Activated T-helper 1 cell treated with Interleukin-2 at 50 U/mL for 16 hours (primary cell): ENCODE measurements around the gene ZNF197.
A peak's percentile ranks its signal among the peaks of the same experiment; 100 is the strongest.
"Not testable (repeated sequence)": the region's sequence is repeated elsewhere in the genome, so short reads cannot be mapped to it uniquely, and the experiment has no call there.

Experiments
- DNase-seq: peaks from one replicate; pipeline ENCODE4 v3.0.0-alpha.2; 2020; ENCODE audit warnings: low read depth

Gene ZNF197

GRCh38 chr3:44624749-44625480 is at the start of gene ZNF197:
Gene ZNF197, plus strand, starts transcription at chr3:44625036. Its CDS starts 4,119 bp downstream, at chr3:44629155.
- peak; percentile 26 for DNase-seq

- no peak for DNase-seq
Observed at GRCh38 chr3:44576613-44577012, 48.2 kb upstream of the ZNF197 start.

DNA sequence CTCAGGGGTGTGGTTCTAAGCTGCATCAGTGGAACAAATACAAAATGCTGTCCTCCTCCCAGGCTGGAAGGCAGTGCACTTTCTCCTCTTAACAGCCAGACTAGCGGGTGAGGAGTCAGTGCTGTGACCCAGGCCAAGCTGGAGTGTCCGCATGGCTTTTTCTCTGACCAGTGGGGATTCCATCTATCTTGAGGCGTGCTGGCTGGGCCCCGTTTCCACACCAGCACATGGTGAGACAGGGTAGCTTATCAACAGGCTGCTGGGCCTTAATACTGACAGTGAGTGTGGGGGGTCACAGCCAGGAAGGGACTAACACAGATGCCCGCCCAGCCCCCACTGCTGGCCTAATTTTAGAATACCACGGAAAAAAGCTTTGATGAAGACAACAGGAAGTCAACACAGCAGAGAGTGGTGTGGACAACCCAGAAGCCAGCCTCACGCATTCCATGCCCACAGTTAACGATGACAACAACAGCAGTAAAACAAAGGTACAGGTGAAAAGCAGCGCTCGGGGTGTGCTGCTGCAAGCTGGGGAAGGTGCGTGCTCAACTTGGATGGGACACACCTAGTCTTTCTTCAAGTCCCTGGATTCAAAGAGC is 47.4 kb upstream of the ZNF197 start:
- not testable (repeated sequence) for DNase-seq

DNA sequence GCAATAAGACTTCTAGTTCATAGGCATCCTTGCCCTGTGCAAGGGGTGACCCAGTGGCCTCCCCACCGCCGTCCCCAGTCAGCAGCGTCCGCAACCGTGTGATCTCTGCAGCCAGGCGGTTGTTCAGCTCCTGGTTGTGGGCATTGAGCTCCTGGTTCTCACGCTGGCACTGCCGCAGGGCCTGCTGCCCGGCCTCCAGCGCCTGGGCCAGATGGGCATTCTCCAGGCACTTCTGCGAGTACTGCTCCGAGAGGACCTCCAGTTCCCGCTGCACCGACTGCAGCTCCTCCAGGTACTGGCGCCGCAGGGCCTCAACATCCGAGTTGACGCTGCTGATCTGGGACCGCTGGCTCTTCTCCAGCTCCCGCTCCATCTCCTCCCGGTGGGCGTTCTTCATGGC is 46.5 kb upstream of the ZNF197 start:
- not testable (repeated sequence) for DNase-seq

DNA sequence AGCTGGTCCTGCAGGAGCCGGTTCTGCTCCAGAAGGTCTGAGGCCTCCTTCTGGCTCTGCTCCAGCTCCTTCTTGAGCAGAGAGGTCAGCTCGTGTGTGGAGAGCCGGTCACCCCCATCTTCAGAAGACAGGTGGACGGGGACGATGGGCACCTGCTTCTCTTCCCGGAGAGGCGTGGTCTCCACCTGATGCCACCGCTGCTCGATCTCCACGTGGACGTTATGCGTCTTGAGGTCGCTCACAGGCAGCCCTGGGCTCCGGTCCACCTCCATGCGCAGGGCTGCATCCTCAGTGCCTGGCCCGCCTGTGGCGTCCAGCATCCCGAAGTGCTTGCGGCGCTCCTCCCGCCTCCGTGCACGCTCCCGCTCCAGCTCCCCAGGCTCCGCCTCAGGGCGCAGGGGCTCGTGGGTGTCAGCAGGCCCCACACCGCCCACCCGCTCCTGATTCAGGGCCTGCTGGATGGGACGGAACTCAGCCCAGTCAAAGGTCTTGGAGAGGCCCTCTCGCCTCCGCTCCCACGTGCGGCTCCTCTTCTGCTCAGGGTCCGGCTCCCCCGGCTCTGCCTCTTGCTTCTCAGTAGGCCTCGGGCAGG is 45.8 kb upstream of the ZNF197 start:
- DNase-seq: not testable (repeated sequence)

GRCh38 chr3:44579749-44580148 is 45.1 kb upstream of the ZNF197 start:
- DNase-seq: not testable (repeated sequence)

DNA sequence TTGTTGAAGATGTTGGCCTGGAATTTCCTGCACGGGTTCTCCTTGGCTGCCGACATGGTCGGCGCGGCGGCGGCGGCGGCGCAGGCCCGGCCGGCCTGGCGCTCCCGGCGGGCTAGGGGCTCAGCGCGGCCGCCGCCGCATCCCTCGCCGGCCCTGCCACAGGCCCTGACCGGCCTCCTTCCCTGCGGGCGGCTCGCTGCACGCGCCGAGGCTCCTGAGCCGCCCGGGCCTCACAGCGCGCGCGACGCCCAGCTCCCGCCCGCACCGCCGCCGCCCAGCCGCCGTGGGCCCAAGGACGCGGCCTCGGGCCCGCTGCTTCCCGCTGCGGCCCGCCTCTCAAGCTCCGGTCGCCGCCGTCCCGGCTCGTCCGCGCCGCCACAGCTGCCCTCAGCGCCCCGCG is 43.9 kb upstream of the ZNF197 start:
- DNase-seq: not testable (repeated sequence)

DNA sequence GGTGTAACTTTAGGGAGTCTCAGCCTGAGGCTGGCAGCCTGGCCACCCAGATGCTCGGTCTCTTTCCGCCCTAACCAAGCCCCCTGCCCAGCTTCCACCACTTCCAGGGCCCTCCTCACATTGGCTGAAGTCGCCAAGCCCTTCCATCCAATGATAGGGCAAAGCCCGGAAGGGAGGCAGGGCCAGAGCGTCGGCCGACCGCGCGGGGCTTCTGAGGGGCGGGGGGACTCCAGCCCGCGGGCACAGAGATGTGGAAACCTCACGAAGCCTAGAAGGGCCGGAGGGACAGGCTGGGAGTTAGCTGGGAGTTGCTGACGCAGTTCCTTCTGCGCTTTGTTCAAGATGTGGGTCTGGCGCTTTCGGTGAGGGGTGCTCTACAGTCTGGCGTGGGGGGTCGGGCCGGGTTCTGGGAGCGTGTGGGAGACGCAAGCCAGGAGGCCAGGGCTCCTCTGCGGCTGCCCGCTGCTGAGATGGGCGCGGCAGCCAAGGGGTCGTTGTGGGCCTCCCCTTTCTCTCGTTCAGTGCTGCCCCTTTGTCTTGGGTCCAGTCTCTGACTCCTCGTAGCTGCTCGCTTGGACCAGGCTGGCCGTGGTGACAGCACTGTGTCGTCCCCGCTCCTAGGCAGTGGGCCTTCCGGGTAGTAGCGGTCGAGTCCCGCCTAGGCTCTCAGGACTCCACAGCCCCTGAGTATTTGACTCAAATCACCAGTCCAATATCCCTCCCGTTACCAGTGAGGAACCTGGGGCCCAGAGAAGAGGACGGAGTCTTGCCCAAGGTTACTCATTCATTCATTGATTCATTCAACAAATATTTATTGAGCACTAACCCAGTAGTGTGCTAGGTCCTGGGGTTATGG is 40.0 kb upstream of the ZNF197 start, which contains the start of gene ZNF660:
Gene ZNF660, plus strand, starts transcription at position 319 of the 856 bp plus-strand sequence. CDS start 9,230 bp downstream, outside the sequence.
- no peak for DNase-seq

GRCh38 chr3:44596621-44597020 is 28.2 kb upstream of the ZNF197 start:
- no peak for DNase-seq

DNA sequence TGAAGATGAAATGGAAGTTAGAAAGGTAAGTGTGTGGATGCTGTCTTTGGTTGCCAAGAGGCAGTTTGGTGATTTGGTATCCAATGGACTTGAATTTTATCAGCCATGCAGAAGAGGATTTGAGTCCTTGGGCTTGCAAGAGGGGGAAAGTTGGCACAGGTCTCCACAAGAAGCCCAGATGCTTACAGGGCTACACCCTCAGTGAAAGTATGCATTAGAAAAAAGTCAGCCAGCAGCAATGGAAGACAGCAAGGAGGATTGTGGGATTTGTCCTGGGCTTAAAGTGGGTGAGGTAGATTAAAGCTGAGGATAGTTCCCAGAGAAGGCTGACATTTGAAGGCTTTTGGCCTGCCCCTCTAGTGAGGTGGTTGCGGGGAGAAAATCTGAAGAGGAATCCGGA is 23.1 kb upstream of the ZNF197 start:
- DNase-seq: no peak

GRCh38 chr3:44612678-44613077 is 12.2 kb upstream of the ZNF197 start:
- DNase-seq: no peak

DNA sequence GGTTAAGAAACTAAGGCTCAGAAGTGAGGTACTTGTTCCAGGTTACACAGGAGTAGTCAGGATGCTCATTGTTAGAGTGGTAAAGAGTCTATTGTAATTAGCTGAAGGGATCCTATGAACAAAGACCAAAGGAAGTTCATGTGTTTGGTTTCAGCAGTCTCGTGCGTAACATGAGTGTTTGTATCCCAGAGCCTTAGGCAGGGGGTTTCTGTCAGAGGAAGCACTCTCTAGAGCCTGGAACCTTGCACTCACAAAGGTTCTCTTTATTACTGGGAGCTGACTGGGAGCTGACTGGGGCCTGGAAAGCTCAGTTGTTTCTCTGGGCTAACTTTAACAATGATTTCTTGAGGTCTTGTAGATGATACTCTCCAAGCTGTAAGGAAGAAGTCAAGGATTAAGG is 3.9 kb downstream of the ZNF197 start:
- no peak for DNase-seq

- DNase-seq: no peak
Observed at GRCh38 chr3:44632193-44632592, 7.4 kb downstream of the ZNF197 start.

DNA sequence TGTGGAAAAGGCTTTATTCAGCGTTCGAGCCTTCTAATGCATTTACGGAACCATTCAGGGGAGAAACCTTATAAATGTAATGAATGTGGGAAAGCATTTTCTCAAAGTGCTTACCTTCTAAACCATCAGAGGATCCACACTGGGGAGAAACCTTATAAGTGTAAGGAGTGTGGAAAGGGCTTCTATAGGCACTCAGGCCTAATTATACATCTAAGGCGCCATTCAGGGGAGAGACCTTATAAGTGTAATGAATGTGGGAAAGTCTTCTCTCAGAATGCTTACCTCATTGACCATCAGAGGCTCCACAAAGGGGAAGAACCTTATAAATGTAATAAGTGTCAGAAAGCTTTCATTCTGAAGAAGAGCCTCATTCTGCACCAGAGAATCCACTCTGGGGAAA is 17.5 kb downstream of the ZNF197 start:
- DNase-seq: no peak

GRCh38 chr3:44643024-44643423 is 18.2 kb downstream of the ZNF197 start:
- no peak for DNase-seq

GRCh38 chr3:44647771-44648170 is 22.9 kb downstream of the ZNF197 start:
- no peak for DNase-seq

GRCh38 chr3:44648564-44649229 is 23.9 kb downstream of the ZNF197 start, which contains the start of gene ZNF35:
Gene ZNF35, plus strand, starts transcription at chr3:44648732. Its CDS starts 2,336 bp downstream, at chr3:44651068.
- peak; percentile 4 for DNase-seq

GRCh38 chr3:44649709-44650108 is 24.9 kb downstream of the ZNF197 start:
- DNase-seq: no peak

DNA sequence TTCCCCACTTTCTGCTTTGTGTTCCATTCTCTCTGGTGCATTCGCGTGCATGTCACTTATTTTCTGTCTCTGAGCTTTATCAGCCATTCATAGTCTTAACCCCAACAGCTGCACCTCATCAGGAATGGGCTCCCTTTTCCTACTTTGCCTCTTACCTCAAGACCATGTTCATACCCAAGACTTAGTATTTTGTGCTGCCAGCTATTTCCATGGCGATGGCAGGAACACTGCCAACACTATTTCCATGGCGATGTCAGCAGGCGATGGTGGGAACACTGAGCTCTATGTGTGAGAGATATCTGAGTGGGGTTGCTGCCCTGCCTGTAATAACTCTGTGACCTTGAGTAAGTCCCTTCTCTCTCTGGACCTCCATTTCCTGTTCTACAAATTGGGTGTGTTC is 29.2 kb downstream of the ZNF197 start:
- no peak for DNase-seq

GRCh38 chr3:44659015-44659414 is 34.2 kb downstream of the ZNF197 start:
- DNase-seq: no peak

GRCh38 chr3:44659434-44659833 is 34.6 kb downstream of the ZNF197 start:
- no peak for DNase-seq

- no peak for DNase-seq
Observed at GRCh38 chr3:44661189-44661588, 36.4 kb downstream of the ZNF197 start.
